SK-N-SH (cell line): ENCODE measurements around the gene VN1R5. TPM values are rescaled to one million over a fixed set of nuclear protein-coding genes. Genes with fewer than 3 reads are reported as not detected.

ENCODE experiments used
- CTCF ChIA-PET: fragments of 300-600, 350-600 bp; formaldehyde crosslinking; extraction: SDS; loops from one replicate; lab custom pipeline; 2021; lab: Yijun Ruan, JAX
- POLR2A ChIA-PET: fragments of 350-600 bp; sonication (Branson Sonifier 250); formaldehyde crosslinking; extraction: SDS; loops from one replicate; lab custom pipeline; 2020; ENCODE audit warnings: antibody characterized with exemption, inconsistent platforms; lab: Yijun Ruan, JAX
- DNase-seq: peaks from one replicate; pipeline ENCODE4 v3.0.0; 2012
- H2AFZ ChIP-seq: fragments of 200-600 bp; sonication (generic); 2 replicates; pipeline ENCODE4 v1.8.1; 2016; ENCODE audit warnings: antibody characterized with exemption, mild to moderate bottlenecking, low read depth
- H3F3A ChIP-seq: fragments of 200-600 bp; sonication (generic); replicated peaks from 2 replicates; pipeline ENCODE3; 2016; ENCODE audit warnings: antibody characterized with exemption, mild to moderate bottlenecking; ENCODE audit not compliant: insufficient read depth
- H3K27ac ChIP-seq, 2 experiments: fragments of 200-500 bp in 1 of 2; fragments of 200-600 bp in 1 of 2; sonication (Bioruptor generic) in 1 of 2; sonication (generic), shearing (Covaris generic) in 1 of 2; 2 replicates each; pipeline versions ENCODE4 v1.5.1 to v1.6.1; 2014 to 2016; ENCODE audit warnings: low read depth in 2 of 2, inconsistent platforms in 1 of 2, low read length in 1 of 2, mild to moderate bottlenecking in 1 of 2, mixed read lengths in 1 of 2
- H3K27me3 ChIP-seq: fragments of 200-600 bp; sonication (generic), shearing (Covaris generic); 2 replicates; pipeline ENCODE4 v1.6.1; 2016; ENCODE audit warnings: mixed run types; ENCODE audit not compliant: insufficient read depth
- H3K36me3 ChIP-seq, 2 experiments: fragments of 200-500 bp in 1 of 2; fragments of 200-600 bp in 1 of 2; sonication (Bioruptor generic) in 1 of 2; sonication (generic) in 1 of 2; replicated peaks in 1 of 2; 2 replicates each; pipeline versions ENCODE3 to v1.5.1; 2014 to 2016; ENCODE audit warnings: low read length in 1 of 2, mild to moderate bottlenecking in 1 of 2; ENCODE audit not compliant: insufficient read depth in 2 of 2, control insufficient read depth in 1 of 2
- H3K4me1 ChIP-seq, 2 experiments: fragments of 200-500 bp in 1 of 2; fragments of 200-600 bp in 1 of 2; sonication (Bioruptor generic) in 1 of 2; sonication (generic), shearing (Covaris generic) in 1 of 2; 2 replicates each; pipeline versions ENCODE4 v1.5.1 to v1.6.1; 2014 to 2016; ENCODE audit warnings: low read depth in 1 of 2, low read length in 1 of 2, mixed run types in 1 of 2; ENCODE audit not compliant: insufficient read depth in 2 of 2, control insufficient read depth in 1 of 2
- H3K4me2 ChIP-seq: fragments of 200-600 bp; sonication (generic), shearing (Covaris generic); 2 replicates; pipeline ENCODE4 v1.6.1; 2017; ENCODE audit warnings: mixed run types
- H3K4me3 ChIP-seq, 2 experiments: fragments of 200-500 bp in 1 of 2; fragments of 200-600 bp in 1 of 2; sonication (Bioruptor generic) in 1 of 2; sonication (generic), shearing (Covaris generic) in 1 of 2; 2 replicates each; pipeline versions ENCODE4 v1.5.1 to v1.8.1; 2014 to 2016; ENCODE audit warnings: low read depth in 2 of 2, inconsistent platforms in 1 of 2, low read length in 1 of 2, mild to moderate bottlenecking in 1 of 2, mixed read lengths in 1 of 2, moderate library complexity in 1 of 2
- H3K79me2 ChIP-seq: fragments of 200-600 bp; sonication (generic); 2 replicates; pipeline ENCODE4 v1.8.1; 2017; ENCODE audit warnings: mild to moderate bottlenecking; ENCODE audit not compliant: insufficient read depth
- H3K9ac ChIP-seq: fragments of 200-600 bp; sonication (generic); 2 replicates; pipeline ENCODE4 v1.6.1; 2017; ENCODE audit warnings: mixed run types
- H3K9me2 ChIP-seq: fragments of 200-600 bp; sonication (generic); 2 replicates; pipeline ENCODE4 v1.6.1; 2017; ENCODE audit warnings: mixed run types
- H3K9me3 ChIP-seq: fragments of 200-600 bp; sonication (generic); 2 replicates; pipeline ENCODE4 v1.6.1; 2017; ENCODE audit warnings: mixed run types, mild to moderate bottlenecking, moderate library complexity
- H4K20me1 ChIP-seq: fragments of 200-600 bp; sonication (generic); 2 replicates; pipeline ENCODE4 v1.6.1; 2017; ENCODE audit warnings: mild to moderate bottlenecking, mixed run types; ENCODE audit not compliant: insufficient read depth
- ELF1 ChIP-seq: IDR thresholded peaks from 2 replicates; pipeline ENCODE4 v1.4.0; 2012
- EP300 ChIP-seq, 2 experiments: IDR thresholded peaks; 2 replicates each; pipeline versions ENCODE4 v1.4.0 to v1.6.1; 2012; ENCODE audit warnings: borderline replicate concordance in 1 of 2, low read depth in 1 of 2, low read length in 1 of 2
- FOXJ3 ChIP-seq: sonication (generic); formaldehyde crosslinking; IDR thresholded peaks from 2 replicates; pipeline ENCODE4 v1.5.1; 2020; ENCODE audit warnings: mild to moderate bottlenecking, missing genetic modification reagents
- FOXM1 ChIP-seq: IDR thresholded peaks from 2 replicates; pipeline ENCODE4 v1.4.0; 2012; ENCODE audit warnings: low read depth, mild to moderate bottlenecking
- GATA2 ChIP-seq: sonication (generic); formaldehyde crosslinking; IDR thresholded peaks from 2 replicates; pipeline ENCODE4 v1.5.0; 2020; ENCODE audit warnings: mild to moderate bottlenecking, missing genetic modification reagents
- IRF3 ChIP-seq: fragments of 150-350 bp; IDR thresholded peaks from 2 replicates; pipeline ENCODE4 v1.6.1; 2016; ENCODE audit warnings: mild to moderate bottlenecking, low read depth, low read length
- JUND ChIP-seq: IDR thresholded peaks from 2 replicates; pipeline ENCODE4 v1.4.0; 2012
- MXI1 ChIP-seq: IDR thresholded peaks from 2 replicates; pipeline ENCODE4 v1.6.1; 2012; ENCODE audit warnings: mild to moderate bottlenecking, low read depth, low read length, improper control_type of control experiment
- NFIC ChIP-seq: IDR thresholded peaks from 2 replicates; pipeline ENCODE4 v1.4.0; 2012; ENCODE audit warnings: borderline replicate concordance
- NRF1 ChIP-seq: IDR thresholded peaks from 2 replicates; pipeline ENCODE4 v1.6.1; 2012; ENCODE audit warnings: low read depth, mild to moderate bottlenecking, low read length
- RAD21 ChIP-seq: IDR thresholded peaks from 2 replicates; pipeline ENCODE4 v1.6.1; 2012; ENCODE audit warnings: mild to moderate bottlenecking, low read length
- RFX5 ChIP-seq: IDR thresholded peaks from 2 replicates; pipeline ENCODE4 v1.6.1; 2012; ENCODE audit warnings: mild to moderate bottlenecking, improper control_type of control experiment, low read length
- RXRA ChIP-seq: IDR thresholded peaks from 2 replicates; pipeline ENCODE4 v1.4.0; 2012; ENCODE audit warnings: low read depth, mild to moderate bottlenecking, borderline replicate concordance
- SIN3A ChIP-seq: IDR thresholded peaks from 2 replicates; pipeline ENCODE4 v1.6.1; 2012; ENCODE audit warnings: low read depth, mild to moderate bottlenecking, low read length, moderate library complexity, borderline replicate concordance
- TAF1 ChIP-seq: IDR thresholded peaks from 2 replicates; pipeline ENCODE4 v1.6.1; 2012; ENCODE audit warnings: low read depth, mild to moderate bottlenecking, low read length, moderate library complexity, borderline replicate concordance
- TCF12 ChIP-seq: IDR thresholded peaks from 2 replicates; pipeline ENCODE4 v1.4.0; 2012
- TEAD4 ChIP-seq: IDR thresholded peaks from 2 replicates; pipeline ENCODE4 v1.4.0; 2012; ENCODE audit warnings: mild to moderate bottlenecking, borderline replicate concordance; ENCODE audit not compliant: insufficient read depth
- USF1 ChIP-seq: IDR thresholded peaks from 2 replicates; pipeline ENCODE4 v1.4.0; 2012; ENCODE audit warnings: low read depth, borderline replicate concordance
- USF2 ChIP-seq: fragments of 150-350 bp; IDR thresholded peaks from 2 replicates; pipeline ENCODE4 v1.6.1; 2017; ENCODE audit warnings: antibody characterized with exemption, low read length, low read depth, borderline replicate concordance
- WGBS: methylation state at CpG from one replicate; pipeline ENCODE4 v1.1.6; 2017; ENCODE audit warnings: low lambda C conversion rate; 5-methylcytosine and 5-hydroxymethylcytosine counted together
- polyA plus RNA-seq, 3 experiments: library from polyadenylated mRNA; depleted of rRNA; stranded (reverse); fragments of >200 nt; gene quantifications; 2 replicates each; pipeline ENCODE4 v1.2.3, GENCODE V29; 2012
- TF ChIP-seq, protein P1 (sequence below): IDR thresholded peaks from 2 replicates; pipeline ENCODE4 v1.6.1; 2012; ENCODE audit warnings: mild to moderate bottlenecking, low read depth, low read length, moderate library complexity

The VN1R5 gene
- polyA plus RNA-seq, 1 of the 3 experiments (the other 2 are of a cell fraction): not detected

- peaks cover 9 to 33% of the 10 kb centered on the region in 2 experiments for H3K36me3 ChIP-seq
- ChIA-PET CTCF (interaction anchor here (0.6 kb wide), 1 partner anchor 24 kb away, joined by 3 read pairs; no protein-coding TSS in a partner anchor), POLR2A (no interaction called here)
- H2AFZ ChIP-seq: no peak overlapping the region
- H3F3A ChIP-seq: no peaks in the 10 kb centered on the region
- H3K4me3 ChIP-seq: no peak overlapping the region
- H3K4me1 ChIP-seq: no peaks in the 10 kb centered on the region
- TF ChIP-seq TCF12 (no peak), GATA2 (CRISPR knock-in tag) (no peak), MXI1 (no peak), TEAD4 (no peak), FOXM1 (no peak), ELF1 (no peak), TAF1 (no peak), JUND (no peak), SIN3A (no peak), USF1 (no peak), RFX5 (no peak), NRF1 (no peak), IRF3 (no peak), RXRA (no peak), RAD21 (no peak), EP300 (IDR thresholded peaks at IDR 0.05; ENCODE audit: borderline replicate concordance in 1 of 2, low read depth in 1 of 2, low read length in 1 of 2) (no peak), FOXJ3 (no peak), USF2 (no peak), NFIC (no peak)
- TF ChIP-seq, protein P1, sequence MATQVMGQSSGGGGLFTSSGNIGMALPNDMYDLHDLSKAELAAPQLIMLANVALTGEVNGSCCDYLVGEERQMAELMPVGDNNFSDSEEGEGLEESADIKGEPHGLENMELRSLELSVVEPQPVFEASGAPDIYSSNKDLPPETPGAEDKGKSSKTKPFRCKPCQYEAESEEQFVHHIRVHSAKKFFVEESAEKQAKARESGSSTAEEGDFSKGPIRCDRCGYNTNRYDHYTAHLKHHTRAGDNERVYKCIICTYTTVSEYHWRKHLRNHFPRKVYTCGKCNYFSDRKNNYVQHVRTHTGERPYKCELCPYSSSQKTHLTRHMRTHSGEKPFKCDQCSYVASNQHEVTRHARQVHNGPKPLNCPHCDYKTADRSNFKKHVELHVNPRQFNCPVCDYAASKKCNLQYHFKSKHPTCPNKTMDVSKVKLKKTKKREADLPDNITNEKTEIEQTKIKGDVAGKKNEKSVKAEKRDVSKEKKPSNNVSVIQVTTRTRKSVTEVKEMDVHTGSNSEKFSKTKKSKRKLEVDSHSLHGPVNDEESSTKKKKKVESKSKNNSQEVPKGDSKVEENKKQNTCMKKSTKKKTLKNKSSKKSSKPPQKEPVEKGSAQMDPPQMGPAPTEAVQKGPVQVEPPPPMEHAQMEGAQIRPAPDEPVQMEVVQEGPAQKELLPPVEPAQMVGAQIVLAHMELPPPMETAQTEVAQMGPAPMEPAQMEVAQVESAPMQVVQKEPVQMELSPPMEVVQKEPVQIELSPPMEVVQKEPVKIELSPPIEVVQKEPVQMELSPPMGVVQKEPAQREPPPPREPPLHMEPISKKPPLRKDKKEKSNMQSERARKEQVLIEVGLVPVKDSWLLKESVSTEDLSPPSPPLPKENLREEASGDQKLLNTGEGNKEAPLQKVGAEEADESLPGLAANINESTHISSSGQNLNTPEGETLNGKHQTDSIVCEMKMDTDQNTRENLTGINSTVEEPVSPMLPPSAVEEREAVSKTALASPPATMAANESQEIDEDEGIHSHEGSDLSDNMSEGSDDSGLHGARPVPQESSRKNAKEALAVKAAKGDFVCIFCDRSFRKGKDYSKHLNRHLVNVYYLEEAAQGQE: no peak
- no peak overlapping the region for H3K27ac ChIP-seq
- no peak overlapping the region for H3K9ac ChIP-seq
- no peaks in the 10 kb centered on the region for H3K9me2 ChIP-seq
- H3K27me3 ChIP-seq: no peaks in the 10 kb centered on the region
- no peak for DNase-seq
- H3K79me2 ChIP-seq: no peaks in the 10 kb centered on the region
- no peak overlapping the region for H3K4me2 ChIP-seq
- no peaks in the 10 kb centered on the region for H4K20me1 ChIP-seq
- no peaks in the 10 kb centered on the region for H3K9me3 ChIP-seq
- WGBS: 84% methylated on average over 6 of the region's 6 CpGs
These were observed 42.2 kb downstream of the VN1R5 start for GRCh38 chr1:247298124-247298481.
